Small intestine (tissue), 7 donors: ENCODE data around the gene HRAS. TPM values are rescaled to one million over a fixed set of nuclear protein-coding genes. Genes with fewer than 3 reads are reported as not detected.
"Not testable (repeated sequence)": the region's sequence is repeated elsewhere in the genome, so short reads cannot be mapped to it uniquely, and the experiment has no call there.

ENCODE experiments used
- DNase-seq, 2 donors: peaks; one replicate each; pipeline versions ENCODE4 v3.0.0 to v3.0.0-alpha.2; 2013
- FAIRE-seq: peaks from 2 replicates; lab custom pipeline; 2012; peaks lifted over from hg19 to GRCh38; lab: Jason Lieb, UNC
- H3K27ac ChIP-seq, 3 donors: one replicate each; pipeline ENCODE4 v1.5.1; 2013; ENCODE audit warnings: low read length in 2 of 3, mild to moderate bottlenecking in 2 of 3, control low read depth in 1 of 3, inconsistent platforms in 1 of 3, low read depth in 1 of 3, moderate library complexity in 1 of 3
- H3K27me3 ChIP-seq, 3 donors: one replicate each; pipeline ENCODE4 v1.6.1; 2013; ENCODE audit warnings: low read length in 3 of 3, inconsistent platforms in 1 of 3; ENCODE audit not compliant: control insufficient read depth in 3 of 3, insufficient read depth in 3 of 3
- H3K36me3 ChIP-seq, 3 donors: one replicate each; pipeline ENCODE4 v1.6.1; 2013; ENCODE audit warnings: low read length in 3 of 3, inconsistent platforms in 1 of 3, low read depth in 1 of 3, mild to moderate bottlenecking in 1 of 3, moderate library complexity in 1 of 3; ENCODE audit not compliant: control insufficient read depth in 3 of 3, insufficient read depth in 2 of 3
- H3K4me1 ChIP-seq, 3 donors: one replicate each; pipeline ENCODE4 v1.6.1; 2013; ENCODE audit warnings: low read length in 2 of 3, inconsistent platforms in 1 of 3, low read depth in 1 of 3, mild to moderate bottlenecking in 1 of 3, moderate library complexity in 1 of 3; ENCODE audit not compliant: control insufficient read depth in 3 of 3, insufficient read depth in 2 of 3
- H3K4me3 ChIP-seq, 3 donors: one replicate each; pipeline ENCODE4 v1.5.1; 2013; ENCODE audit warnings: low read length in 3 of 3, control low read depth in 1 of 3, inconsistent platforms in 1 of 3, low read depth in 1 of 3, mild to moderate bottlenecking in 1 of 3, moderate library complexity in 1 of 3
- H3K9me3 ChIP-seq, 2 donors: one replicate each; pipeline ENCODE4 v1.6.1; 2013; ENCODE audit warnings: low read depth in 1 of 2, low read length in 1 of 2; ENCODE audit not compliant: control insufficient read depth in 2 of 2, insufficient read depth in 1 of 2
- WGBS, 3 donors: extraction: QIAGEN DNeasy Blood & Tissue Kit; methylation state at CpG; one replicate each; pipeline ENCODE4 v1.1.7; 2013; 5-methylcytosine and 5-hydroxymethylcytosine counted together
- polyA plus RNA-seq, 4 donors: library from polyadenylated mRNA; stranded (reverse) in 3 of 4; unstranded in 1 of 4; fragments of 200-250 nt in 3 of 4; fragments of 120-200 nt in 1 of 4; gene quantifications; one replicate each; pipeline versions ENCODE4 v1.2.1 to v1.2.3, GENCODE V29; 2013
- donor health status: healthy with polysubstance abuse.
- donor health status: control.
- donor health status: control.
- donor health status: Bipolar disorder and iron deficiency.
- donor health status: healthy.

The HRAS gene
- polyA plus RNA-seq, 4 donors, result 23.6 to 142 (median 92.7) TPM

DNA sequence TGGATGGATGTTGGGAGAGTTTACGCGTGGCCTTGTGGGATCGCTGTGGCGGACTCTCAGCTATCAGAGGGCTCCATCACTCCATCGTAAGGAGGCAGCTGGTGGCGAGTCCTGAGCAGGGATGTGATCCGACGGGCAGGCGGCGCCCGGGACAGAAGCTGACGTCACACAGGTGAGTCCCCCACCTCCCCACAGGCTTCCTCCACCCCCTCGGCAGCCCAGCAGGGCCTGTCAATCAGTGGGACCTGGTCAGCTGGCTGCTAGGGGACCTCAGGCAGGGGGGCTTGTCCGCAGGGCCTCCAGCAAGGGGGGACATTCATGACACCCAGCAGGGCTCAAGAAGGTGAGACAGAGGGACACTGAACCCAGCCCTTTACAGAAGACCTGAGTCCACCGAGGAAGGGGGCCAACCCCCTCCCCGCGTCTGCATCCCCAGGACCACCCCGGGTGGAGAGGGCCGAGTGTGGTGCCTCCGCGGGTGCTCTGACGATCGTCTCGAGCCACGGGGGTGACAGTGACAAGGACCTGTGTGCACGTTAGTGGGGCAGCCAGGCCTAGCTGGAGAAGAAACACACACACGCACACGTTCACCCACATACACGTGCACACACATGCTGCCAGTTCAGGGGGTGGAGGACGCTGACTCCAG, 7.1 kb downstream of the HRAS start:
- H3K9me3 ChIP-seq, result no peaks in the 10 kb centered on the region
- H3K27ac ChIP-seq, result no peak overlapping the region
- peaks cover 3 to 42% (median 7%) of the 10 kb centered on the region in 3 donors for H3K36me3 ChIP-seq
- 82 to 84% (median 83%) methylated on average over 30 of the region's 30 CpGs for WGBS, 3 donors
- H3K27me3 ChIP-seq, result no peaks in the 10 kb centered on the region
- no peak overlapping the region for H3K4me3 ChIP-seq
- DNase-seq (no peak), FAIRE-seq (no peak)
- H3K4me1 ChIP-seq, result no peaks in the 10 kb centered on the region

DNA sequence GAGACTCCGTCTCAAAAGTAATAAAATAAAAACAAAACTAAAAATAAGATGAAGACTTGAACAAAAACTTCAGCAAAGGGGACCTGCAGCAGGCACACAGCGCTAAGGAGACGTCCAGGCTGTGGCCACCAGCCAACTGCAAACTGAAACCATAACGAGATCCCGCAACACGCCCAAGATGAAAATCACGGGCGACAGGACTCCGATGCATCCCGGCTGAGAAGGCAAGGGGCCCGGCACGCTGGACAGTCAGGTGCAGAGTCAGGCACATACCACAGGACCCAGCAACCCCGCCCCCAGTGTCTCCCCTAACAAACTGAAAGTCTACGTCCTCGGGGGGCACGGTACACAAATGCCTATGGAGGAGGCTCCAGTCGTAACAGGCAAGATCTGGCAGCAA, 9.2 kb downstream of the HRAS start:
- Histone ChIP-seq H3K27me3 (no peaks in the 10 kb centered on the region), H3K36me3 (peaks cover 0 to 21% (median 0%) of the 10 kb centered on the region in 3 donors), H3K4me1 (no peaks in the 10 kb centered on the region), H3K27ac (no peak overlapping the region), H3K9me3 (peaks cover 0 to 3% of the 10 kb centered on the region in 2 donors), H3K4me3 (no peak overlapping the region)
- FAIRE-seq, result no peak
- WGBS, 3 donors, result 45 to 77% (median 68%) methylated on average over 17 of the region's 17 CpGs
- no peak for DNase-seq

DNA sequence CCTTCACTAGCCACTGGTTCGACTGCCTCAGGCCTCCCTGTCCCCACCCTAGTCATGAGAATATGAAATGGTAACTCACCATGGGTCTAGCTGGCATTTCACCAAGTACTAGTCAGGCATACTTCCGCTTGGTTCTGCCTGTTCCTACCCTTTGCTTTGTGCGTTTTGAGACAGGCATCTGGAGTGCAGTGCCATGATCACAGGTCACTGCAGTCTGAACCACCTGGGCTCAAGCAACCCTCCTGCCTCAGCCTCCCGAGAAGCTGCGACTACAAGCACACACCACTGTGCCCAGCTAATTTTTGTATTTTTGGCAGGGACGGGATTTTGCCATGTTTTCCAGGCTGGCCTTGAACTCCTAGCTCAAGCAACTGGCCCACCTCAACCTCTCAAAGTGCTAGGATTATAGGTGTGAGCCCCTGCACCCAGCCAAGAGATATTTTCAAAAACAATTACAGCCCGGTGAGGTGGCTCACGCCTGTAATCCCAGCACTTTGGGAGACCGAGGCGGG, 14.1 kb downstream of the HRAS start:
- DNase-seq (no peak), FAIRE-seq (no peak)
- 87 to 93% (median 91%) methylated on average over 10 of the region's 10 CpGs for WGBS, 3 donors
- Histone ChIP-seq H3K4me3 (no peak overlapping the region), H3K4me1 (no peaks in the 10 kb centered on the region), H3K27ac (no peak overlapping the region), H3K36me3 (peaks cover 0 to 3% (median 0%) of the 10 kb centered on the region in 3 donors), H3K27me3 (no peaks in the 10 kb centered on the region), H3K9me3 (peaks cover 0 to 34% of the 10 kb centered on the region in 2 donors)

DNA sequence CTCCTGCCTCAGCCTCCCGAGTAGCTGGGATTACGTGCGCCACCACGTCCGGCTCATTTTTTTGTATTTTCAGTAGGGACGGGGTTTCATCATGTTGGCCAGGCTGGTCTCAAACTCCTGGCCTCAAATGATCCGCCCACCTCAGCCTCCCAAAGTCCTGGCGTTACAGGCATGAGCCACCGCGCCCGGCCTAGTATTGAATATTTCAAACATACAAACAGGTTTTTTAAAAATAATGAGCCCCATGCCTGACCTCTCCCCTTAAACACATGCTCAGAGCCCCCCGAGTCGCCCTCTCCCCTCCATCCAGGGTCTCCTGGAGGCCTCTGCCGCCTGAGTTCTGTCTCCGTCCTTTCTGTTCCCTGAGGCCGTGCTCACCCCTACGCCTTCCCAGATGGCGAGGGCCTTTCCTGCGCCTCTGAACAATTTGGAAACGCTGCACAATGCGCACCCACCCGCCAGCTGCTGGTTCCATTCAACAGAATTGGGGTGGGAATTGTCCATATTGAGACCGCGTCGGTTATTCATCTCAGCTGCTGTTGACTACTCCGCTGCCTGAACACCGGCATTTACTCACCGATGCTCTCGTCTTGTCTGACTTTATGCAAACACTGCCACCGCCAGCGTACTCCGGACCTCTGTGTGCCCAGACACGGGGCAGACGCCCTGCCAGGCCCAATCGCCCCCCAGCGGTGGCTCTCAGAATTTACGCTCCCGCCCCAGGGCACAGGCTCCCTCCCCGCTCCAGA, 14.8 kb downstream of the HRAS start:
- Histone ChIP-seq H3K4me3 (no peak overlapping the region), H3K27me3 (no peaks in the 10 kb centered on the region), H3K36me3 (peaks cover 0 to 3% (median 0%) of the 10 kb centered on the region in 3 donors), H3K4me1 (no peaks in the 10 kb centered on the region), H3K9me3 (peaks cover 0 to 37% of the 10 kb centered on the region in 2 donors), H3K27ac (no peak overlapping the region)
- WGBS, 3 donors, result 93 to 94% (median 93%) methylated on average over 39 of the region's 39 CpGs
- FAIRE-seq (no peak), DNase-seq (no peak)

DNA sequence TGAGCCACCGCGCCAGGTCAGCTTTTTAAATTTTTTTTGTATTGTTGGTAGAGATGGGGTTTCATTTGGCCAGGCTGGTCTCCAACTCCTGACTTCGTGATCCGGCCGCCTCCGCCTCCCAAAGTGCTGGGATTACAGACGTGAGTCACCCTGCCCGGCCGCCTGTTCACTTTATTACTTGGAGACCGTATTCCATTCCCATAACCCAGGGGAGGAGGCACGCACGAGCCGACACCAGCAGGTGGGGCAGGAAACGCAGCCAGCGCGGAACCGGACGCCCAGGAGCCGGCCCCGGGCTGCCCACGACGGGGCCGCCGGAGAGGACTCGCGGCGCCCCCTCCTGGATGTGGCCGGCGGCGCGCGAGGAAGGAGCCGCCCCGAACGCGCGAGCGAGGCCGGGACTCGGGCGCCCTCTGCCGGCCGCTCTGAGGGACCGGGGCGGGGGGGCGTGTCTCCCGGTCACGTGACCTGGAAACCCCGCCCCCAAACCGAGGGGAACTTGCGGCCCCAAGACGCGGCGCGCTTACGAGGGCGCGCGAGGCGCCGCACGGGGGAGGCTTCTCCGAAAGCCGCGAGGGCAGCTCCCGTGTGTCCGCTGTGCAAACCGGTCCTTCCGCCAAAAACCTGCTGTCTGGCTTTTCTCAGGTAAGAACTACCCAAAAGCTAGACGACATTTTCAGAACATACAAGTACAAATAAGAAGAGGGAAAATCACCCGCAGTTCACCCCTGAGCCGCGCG, 16.7 kb downstream of the HRAS start:
- H3K4me1 ChIP-seq, result no peaks in the 10 kb centered on the region
- peaks cover 0 to 40% of the 10 kb centered on the region in 2 donors for H3K9me3 ChIP-seq
- WGBS, 3 donors, result 6 to 11% (median 6%) methylated on average over 43 to 74 of the region's 74 CpGs
- peak; percentile 93 to 97 for DNase-seq
- H3K27me3 ChIP-seq, result no peaks in the 10 kb centered on the region
- no peak for FAIRE-seq
- peaks cover 0 to 19% (median 0%) of the 10 kb centered on the region in 3 donors for H3K36me3 ChIP-seq
- H3K4me3 ChIP-seq, result peak overlapping the region in 1 of 3 donors; percentile 27
- peak overlapping the region; percentile 24 to 83 (median 81) for H3K27ac ChIP-seq

DNA sequence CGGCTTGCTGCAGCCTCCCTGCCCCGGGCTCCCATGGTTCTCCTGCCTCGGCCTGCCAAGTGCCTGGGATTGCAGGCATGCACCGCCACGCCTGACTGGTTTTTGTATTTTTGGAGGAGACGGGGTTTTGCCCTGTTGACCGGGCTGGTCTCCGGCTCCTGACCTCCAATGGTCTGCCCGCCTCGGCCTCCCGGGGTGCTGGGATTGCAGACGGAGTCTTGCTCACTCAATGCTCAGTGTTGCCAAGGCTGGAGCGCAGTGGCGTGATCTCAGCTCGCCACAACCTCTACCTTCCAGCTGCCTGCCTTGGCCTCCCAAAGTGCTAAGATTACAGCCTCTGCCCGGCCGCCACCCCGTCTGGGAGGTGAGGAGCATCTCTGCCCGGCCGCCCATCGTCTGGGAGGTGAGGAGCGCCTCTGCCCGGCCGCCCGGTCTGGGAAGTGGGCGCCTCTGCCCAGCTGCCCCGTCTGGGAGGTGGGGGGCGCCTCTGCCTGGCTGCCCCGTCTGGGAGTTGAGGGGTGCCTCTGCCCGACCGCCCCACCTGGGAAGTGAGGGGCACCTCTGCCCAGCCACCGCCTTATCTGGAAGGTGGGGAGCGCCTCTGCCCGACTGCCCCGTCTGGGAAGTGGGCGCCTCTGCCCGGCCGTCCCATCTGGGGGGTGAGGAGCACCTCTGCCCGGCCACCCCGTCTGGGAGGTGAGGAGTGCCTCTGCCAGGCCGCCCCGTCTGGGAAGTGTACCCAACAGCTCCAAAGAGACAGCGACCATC, 18.3 kb downstream of the HRAS start:
- not testable (repeated sequence) for H3K27me3 ChIP-seq, H3K27ac ChIP-seq, H3K4me3 ChIP-seq, DNase-seq, FAIRE-seq, H3K4me1 ChIP-seq
- WGBS, 3 donors, result 95 to 97% (median 97%) methylated on average over 38 to 43 of the region's 43 CpGs
- peaks cover 0 to 40% of the 10 kb centered on the region in 2 donors for H3K9me3 ChIP-seq
- peaks cover 0 to 27% (median 0%) of the 10 kb centered on the region in 3 donors for H3K36me3 ChIP-seq

DNA sequence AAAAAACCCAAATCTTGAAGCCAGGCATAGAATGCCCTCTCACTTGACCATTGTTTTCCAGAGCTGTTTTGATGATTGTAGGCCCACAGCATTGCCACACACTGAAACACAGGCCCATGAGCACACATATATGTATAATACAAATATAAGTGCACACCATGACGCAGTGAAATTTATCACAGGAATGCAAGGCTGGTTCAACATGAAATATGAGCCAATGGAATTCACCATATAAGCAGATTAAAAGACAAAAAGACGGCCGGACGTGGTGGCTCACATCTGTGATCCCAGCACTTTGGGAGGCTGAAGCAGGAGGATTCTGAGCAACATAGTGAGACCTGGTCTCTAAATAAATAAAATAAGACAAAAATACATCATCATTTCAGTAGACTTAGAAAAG, 19.0 kb downstream of the HRAS start:
- Histone ChIP-seq H3K27ac (no peak overlapping the region), H3K4me3 (no peak overlapping the region), H3K9me3 (peaks cover 0 to 39% of the 10 kb centered on the region in 2 donors), H3K4me1 (no peaks in the 10 kb centered on the region), H3K27me3 (no peaks in the 10 kb centered on the region), H3K36me3 (peaks cover 0 to 32% (median under 1%) of the 10 kb centered on the region in 3 donors)
- 94 to 100% (median 98%) methylated on average over 4 of the region's 4 CpGs for WGBS, 3 donors
- DNase-seq, result no peak
- FAIRE-seq, result no peak
